ENCODE results near the gene FOXB1.

Gene FOXB1

GRCh38 chr15:60004009-60004845 is at the start of gene FOXB1:
Gene FOXB1 (plus strand): TSS chr15:60004311. CDS start chr15:60004964, 653 bp downstream.
- no peak for DNase-seq (ENCODE audit: low read depth)

DNA sequence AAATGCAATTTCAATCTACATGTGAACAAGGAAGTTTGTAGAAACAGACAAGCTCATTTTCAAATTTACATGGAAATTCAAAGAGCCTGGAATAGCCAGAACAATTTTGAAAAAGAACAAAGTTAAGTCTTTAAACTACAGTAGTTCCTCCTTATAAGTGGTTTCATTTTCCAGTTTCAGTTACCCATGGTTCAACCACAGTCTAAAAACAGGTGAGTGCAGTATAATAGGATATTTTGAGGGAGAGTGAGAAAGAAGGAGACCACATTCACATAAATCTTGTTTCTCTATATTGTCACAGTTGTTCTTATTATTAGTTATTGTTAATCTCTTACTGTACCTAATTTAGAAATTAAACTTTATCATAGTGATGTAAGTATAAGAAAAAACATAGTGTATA is 45.8 kb upstream of the FOXB1 start:
- no peak for DNase-seq (ENCODE audit: low read depth)

GRCh38 chr15:59960318-59960717 is 43.8 kb upstream of the FOXB1 start:
- no peak for DNase-seq (ENCODE audit: low read depth)

GRCh38 chr15:59963322-59963721 is 40.8 kb upstream of the FOXB1 start:
- DNase-seq (ENCODE audit: low read depth): no peak

DNA sequence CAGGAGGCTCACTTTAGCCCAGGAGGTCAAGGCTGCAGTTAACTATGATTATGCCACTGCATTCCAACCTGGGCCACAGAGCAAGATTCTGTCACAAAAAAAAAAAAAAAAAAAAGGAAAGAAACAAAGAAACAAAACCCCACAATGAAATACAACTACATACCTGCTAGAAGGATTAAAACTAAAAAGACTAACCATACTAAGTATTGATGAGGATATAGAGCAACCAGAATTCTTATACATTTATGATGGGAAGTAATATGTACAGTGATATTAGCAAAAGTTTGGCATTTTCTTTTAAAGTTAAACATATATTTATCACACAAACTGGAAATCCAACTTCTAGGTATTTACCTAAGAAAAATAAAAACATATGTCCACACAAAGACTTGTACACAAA is 40.2 kb upstream of the FOXB1 start:
- DNase-seq (ENCODE audit: low read depth): no peak

GRCh38 chr15:59965741-59966140 is 38.4 kb upstream of the FOXB1 start:
- DNase-seq (ENCODE audit: low read depth): no peak

GRCh38 chr15:59966262-59966661 is 37.8 kb upstream of the FOXB1 start:
- DNase-seq (ENCODE audit: low read depth): no peak

DNA sequence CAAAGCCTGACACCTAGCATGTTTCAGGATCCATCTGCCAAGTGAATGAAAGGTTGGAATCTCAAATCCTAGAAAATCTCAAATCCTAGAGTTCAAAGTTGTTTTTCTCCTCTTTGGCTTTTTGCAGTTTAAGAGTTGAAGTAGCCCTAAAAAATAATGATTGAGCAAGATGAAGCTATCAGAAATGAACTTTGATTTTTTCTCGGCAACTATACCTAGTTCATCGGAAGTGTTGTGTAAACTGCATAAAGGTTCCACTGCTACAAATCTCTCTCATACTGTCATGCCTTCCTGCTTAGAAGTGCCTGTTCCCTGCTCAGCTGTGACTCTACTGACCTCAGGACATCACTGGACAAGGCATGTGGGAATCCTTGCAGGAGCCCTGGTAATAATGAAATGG is 35.8 kb upstream of the FOXB1 start:
- DNase-seq (ENCODE audit: low read depth): no peak

DNA sequence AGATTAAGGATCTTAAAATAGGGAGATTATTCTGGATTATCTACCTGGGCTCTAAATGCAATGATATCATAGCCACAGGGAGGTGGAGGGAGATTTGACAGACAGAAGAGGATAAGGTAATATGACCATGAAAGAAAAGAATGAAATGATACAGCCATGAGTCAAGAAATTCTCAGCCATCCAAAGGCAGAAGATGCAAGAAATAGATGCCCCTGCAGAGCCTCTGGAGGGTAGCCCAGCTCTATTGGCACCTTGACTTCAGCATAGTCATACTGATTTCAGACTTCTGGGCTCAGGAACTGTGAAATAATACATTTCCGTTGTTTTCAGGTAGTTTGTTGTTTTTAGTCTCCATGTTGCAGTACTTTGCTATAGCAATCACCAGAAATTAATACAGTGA is 31.9 kb upstream of the FOXB1 start:
- no peak for DNase-seq (ENCODE audit: low read depth)

- peak; percentile 51 for DNase-seq (ENCODE audit: low read depth)
Observed at GRCh38 chr15:59976480-59977271, 27.4 kb upstream of the FOXB1 start.

DNA sequence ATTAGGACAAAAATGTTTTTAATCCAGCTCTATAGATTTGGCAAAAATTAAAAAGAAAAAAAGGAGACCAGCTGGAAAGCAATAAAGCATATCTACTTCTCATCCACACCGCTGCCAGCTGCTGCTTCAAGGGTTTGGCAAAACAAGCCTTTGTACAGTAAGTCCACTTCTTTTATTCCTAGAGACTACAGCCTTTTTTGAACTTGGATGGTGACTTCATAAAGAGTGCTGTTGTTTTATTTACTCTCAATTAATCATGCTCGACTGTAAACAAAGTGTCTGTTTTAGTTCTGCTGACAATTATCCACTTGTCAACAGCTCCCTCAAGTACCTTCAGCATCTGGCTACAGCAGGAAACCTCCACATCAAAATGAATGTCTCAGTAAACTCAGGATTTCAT is 12.3 kb upstream of the FOXB1 start:
- DNase-seq (ENCODE audit: low read depth): no peak

- DNase-seq (ENCODE audit: low read depth): no peak
Observed at GRCh38 chr15:59993041-59993750, 10.9 kb upstream of the FOXB1 start.

DNA sequence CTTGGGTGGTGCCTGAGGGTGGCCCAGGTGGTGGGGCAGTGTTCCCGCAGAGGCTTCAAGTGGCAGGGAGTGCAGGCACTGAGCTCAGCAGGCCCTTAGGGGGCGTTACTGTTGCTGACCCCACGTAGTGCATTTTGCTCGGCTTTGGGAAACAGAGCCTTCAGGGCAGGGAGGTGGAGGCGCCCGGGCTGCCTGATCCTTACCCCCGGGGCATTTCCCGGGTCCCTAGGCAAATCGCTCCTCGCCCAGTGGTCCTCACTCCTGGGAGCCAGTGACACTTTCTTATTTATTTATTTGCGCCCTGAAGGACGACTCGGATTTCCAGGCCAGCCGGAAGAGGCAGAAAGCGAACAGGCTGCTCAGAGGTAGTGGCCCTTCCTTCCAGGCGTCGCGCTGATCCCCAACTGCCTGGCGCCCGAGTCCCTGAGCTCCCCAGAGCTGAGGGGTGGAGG is 10.1 kb upstream of the FOXB1 start:
- DNase-seq (ENCODE audit: low read depth): no peak

DNA sequence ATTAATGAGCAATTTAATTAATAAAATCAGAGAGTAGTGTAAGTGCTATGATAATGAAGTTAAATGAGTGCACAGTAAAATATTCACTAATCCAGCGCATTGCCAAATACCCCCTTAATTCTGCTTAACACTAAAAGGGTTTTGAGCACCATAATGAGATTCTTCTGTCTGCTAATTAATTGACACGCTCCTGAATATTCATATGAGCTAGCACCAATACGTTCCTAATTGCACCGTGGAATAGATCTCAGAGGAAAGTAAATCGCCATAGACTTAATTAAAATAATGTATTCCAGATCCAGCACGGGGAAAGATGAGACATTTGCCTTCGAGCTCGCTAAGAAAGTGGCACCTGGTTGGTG is 9.6 kb upstream of the FOXB1 start:
- no peak for DNase-seq (ENCODE audit: low read depth)

DNA sequence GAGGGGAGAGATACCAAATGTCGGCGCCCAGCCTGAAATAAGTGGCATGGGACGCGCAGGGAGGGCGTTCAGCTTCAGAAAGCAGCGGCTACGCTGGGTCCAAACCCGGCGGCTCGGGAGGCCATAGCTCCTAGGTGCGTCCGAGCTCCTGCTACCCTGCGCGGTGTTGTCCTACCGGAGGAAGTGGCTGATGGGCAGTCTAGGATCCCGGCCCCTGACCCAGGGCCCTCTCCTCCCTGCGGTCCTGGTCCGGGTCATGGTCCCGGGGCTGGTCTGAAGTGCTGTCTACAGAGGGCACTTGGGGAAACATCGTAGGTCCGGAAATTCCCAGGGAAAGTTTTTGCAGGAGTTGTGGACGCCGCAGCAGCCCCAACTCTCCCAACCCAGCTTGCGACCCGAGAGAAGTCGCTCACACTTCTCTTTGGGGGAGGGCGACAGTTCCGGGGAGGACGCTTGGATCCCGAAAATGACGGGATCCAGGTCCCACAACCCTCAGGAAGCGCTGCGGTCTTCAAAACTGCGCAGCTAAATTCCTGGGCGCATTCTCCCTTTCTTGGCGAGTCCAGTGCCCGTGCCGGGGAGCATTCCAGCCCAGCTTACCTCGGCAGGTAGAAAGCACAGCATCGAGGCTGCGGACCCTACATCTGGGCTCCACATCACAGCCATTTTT is 9.1 kb upstream of the FOXB1 start:
- DNase-seq (ENCODE audit: low read depth): no peak

GRCh38 chr15:59995568-59996297 is 8.4 kb upstream of the FOXB1 start:
- DNase-seq (ENCODE audit: low read depth): no peak

DNA sequence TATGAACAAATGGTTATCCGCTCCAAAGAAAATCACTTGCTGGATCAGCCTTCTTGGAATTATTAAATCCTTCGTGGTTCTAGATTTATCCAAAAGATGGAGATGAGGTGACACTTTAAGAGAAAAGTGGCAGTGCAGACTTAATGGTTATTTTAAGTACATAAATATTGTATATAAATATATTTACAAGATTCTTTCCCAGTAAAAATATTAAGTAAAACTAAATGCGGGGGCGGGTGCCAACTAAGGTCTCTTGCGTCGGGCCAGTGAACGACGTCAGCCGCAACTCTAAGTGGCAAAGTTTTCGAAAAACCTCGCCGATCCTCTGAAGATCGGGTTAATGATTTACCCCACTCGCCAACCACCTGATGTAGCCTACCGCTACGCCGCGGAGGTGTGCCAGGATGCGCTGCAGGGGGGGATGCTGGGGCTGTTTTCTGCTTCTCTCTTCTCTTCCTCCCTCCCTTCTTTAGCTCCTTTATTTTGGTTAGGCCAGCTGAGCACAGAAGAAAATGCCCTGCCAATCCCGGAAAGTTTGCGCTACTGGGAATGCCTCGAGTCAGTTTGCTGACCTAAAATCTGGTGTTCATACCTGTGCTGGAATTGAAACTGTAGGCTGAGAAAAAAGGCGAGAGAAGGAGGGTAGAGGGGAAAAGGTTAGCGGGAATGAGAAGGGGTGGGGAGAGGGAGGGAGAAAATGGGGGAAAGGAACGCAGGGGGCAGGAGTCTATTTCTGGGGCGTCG is 7.6 kb upstream of the FOXB1 start:
- no peak for DNase-seq (ENCODE audit: low read depth)

GRCh38 chr15:59997070-59997701 is 6.9 kb upstream of the FOXB1 start:
- peak; percentile 30 for DNase-seq (ENCODE audit: low read depth)

DNA sequence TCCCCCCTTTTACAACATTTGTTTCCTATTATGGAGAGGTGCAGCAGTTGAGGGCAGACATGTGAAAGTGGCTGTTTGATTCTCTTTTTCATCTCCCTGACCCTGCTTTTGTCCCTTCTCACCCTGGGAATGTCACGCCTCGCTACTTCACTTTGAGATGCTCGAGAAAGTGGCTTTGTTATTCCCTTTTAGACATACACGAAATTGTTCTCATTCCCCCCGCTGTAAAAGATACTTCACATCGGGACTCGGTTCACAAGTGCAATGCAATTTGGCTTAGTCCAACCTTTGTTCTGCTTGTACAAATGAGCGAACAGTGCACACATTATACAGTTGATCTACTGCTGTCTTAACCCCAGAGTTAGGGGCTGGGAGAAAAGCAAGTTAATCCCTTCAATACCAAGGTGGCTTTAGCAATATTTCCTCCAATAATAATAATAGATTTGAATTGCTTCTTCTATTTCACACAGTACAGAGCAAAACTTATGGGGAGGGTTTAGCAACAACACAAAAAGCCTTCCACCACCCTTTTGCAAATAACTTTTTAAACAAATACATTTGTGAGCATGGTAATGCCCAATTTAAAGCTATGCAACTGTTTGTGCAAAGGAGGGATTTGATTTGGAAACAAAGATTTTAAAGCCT is 5.7 kb upstream of the FOXB1 start:
- no peak for DNase-seq (ENCODE audit: low read depth)
